HG03175 (cell line): ENCODE results near the gene GATA1.

Experiments
- ATAC-seq: cut with Tn5 transposase; IDR thresholded peaks from one replicate; pipeline ENCODE4 v1.9.1; 2021; ENCODE audit warnings: mild to moderate bottlenecking, moderate library complexity; ENCODE audit not compliant: unreplicated experiment

The GATA1 gene

GRCh38 chrX:48786341-48786800 lies at the start of gene GATA1:
TSS of gene GATA1 (plus strand) at chrX:48786590. CDS start at chrX:48791110, 4,520 bp downstream.
- no peak for ATAC-seq

GRCh38 chrX:48736878-48737212 lies 49.5 kb upstream of the GATA1 start:
- no peak for ATAC-seq

GRCh38 chrX:48737213-48737938 lies 49.0 kb upstream of the GATA1 start:
- ATAC-seq = peak; percentile 98

- no peak for ATAC-seq
Observed at GRCh38 chrX:48737940-48738339, 48.5 kb upstream of the GATA1 start.

GRCh38 chrX:48741834-48742233 lies 44.6 kb upstream of the GATA1 start:
- ATAC-seq = no peak

GRCh38 chrX:48745222-48745621 lies 41.2 kb upstream of the GATA1 start:
- ATAC-seq = no peak

- ATAC-seq = no peak
Observed at GRCh38 chrX:48747415-48748016, 38.9 kb upstream of the GATA1 start.

GRCh38 chrX:48749182-48749581 lies 37.2 kb upstream of the GATA1 start:
- ATAC-seq = no peak

- no peak for ATAC-seq
Observed at GRCh38 chrX:48751343-48751742, 35.0 kb upstream of the GATA1 start.

- ATAC-seq = no peak
Observed at GRCh38 chrX:48752498-48752897, 33.9 kb upstream of the GATA1 start.

- ATAC-seq = no peak
Observed at GRCh38 chrX:48753708-48754228, 32.6 kb upstream of the GATA1 start.

- no peak for ATAC-seq
Observed at GRCh38 chrX:48754238-48754637, 32.2 kb upstream of the GATA1 start.

- ATAC-seq = no peak
Observed at GRCh38 chrX:48761674-48762471, 24.5 kb upstream of the GATA1 start, which contains the start of gene GLOD5. TSS of gene GLOD5 (plus strand) at chrX:48761747. CDS start at chrX:48761791, 44 bp downstream.

- no peak for ATAC-seq
Observed at GRCh38 chrX:48769230-48769629, 17.2 kb upstream of the GATA1 start.

GRCh38 chrX:48770296-48770695 lies 16.1 kb upstream of the GATA1 start:
- ATAC-seq = no peak

- ATAC-seq = no peak
Observed at GRCh38 chrX:48772602-48773001, 13.8 kb upstream of the GATA1 start.

- ATAC-seq = no peak
Observed at GRCh38 chrX:48776818-48777439, 9.5 kb upstream of the GATA1 start.

- no peak for ATAC-seq
Observed at GRCh38 chrX:48779399-48779798, 7.0 kb upstream of the GATA1 start.

GRCh38 chrX:48781705-48782104 lies 4.7 kb upstream of the GATA1 start:
- ATAC-seq = no peak

- no peak for ATAC-seq
Observed at GRCh38 chrX:48782216-48782615, 4.2 kb upstream of the GATA1 start.

- no peak for ATAC-seq
Observed at GRCh38 chrX:48782795-48783194, 3.6 kb upstream of the GATA1 start.
